H9 (cell line): Measurements from ENCODE around the gene MAD1L1. TPM values are rescaled to one million over a fixed set of nuclear protein-coding genes. Genes with fewer than 3 reads are reported as not detected.

ENCODE experiments used
- DNase-seq: peaks from one replicate; pipeline ENCODE4 v3.0.0-alpha.2; 2017
- H2AFZ ChIP-seq: one replicate; pipeline ENCODE4 v1.6.1; 2013; ENCODE audit warnings: mild to moderate bottlenecking, low read length, control low read depth, moderate library complexity
- H2AK5ac ChIP-seq: 2 replicates; pipeline ENCODE4 v1.6.1; 2013; ENCODE audit warnings: low read length, control low read depth, mixed read lengths; ENCODE audit not compliant: insufficient read length
- H2BK120ac ChIP-seq: one replicate; pipeline ENCODE4 v1.6.1; 2013; ENCODE audit warnings: low read depth, mild to moderate bottlenecking, low read length, control low read depth, inconsistent platforms; ENCODE audit not compliant: poor library complexity, severe bottlenecking
- H2BK12ac ChIP-seq: 2 replicates; pipeline ENCODE4 v1.6.1; 2013; ENCODE audit warnings: low read length, control low read depth, mixed read lengths, low read depth; ENCODE audit not compliant: insufficient read length
- H2BK15ac ChIP-seq: 2 replicates; pipeline ENCODE4 v1.6.1; 2013; ENCODE audit warnings: low read depth, low read length, control low read depth
- H2BK20ac ChIP-seq: one replicate; pipeline ENCODE4 v1.6.1; 2013; ENCODE audit warnings: low read depth, mild to moderate bottlenecking, low read length, control low read depth, inconsistent platforms; ENCODE audit not compliant: poor library complexity, severe bottlenecking
- H2BK5ac ChIP-seq: 2 replicates; pipeline ENCODE4 v1.6.1; 2013; ENCODE audit warnings: low read length, control low read depth, mixed read lengths; ENCODE audit not compliant: insufficient read length
- H3K14ac ChIP-seq: 2 replicates; pipeline ENCODE4 v1.6.1; 2013; ENCODE audit warnings: low read length, control low read depth; ENCODE audit not compliant: insufficient read depth
- H3K18ac ChIP-seq: 2 replicates; pipeline ENCODE4 v1.6.1; 2013; ENCODE audit warnings: low read depth, mild to moderate bottlenecking, mixed read lengths, low read length, control low read depth; ENCODE audit not compliant: insufficient read length
- H3K23ac ChIP-seq: 2 replicates; pipeline ENCODE4 v1.6.1; 2013; ENCODE audit warnings: low read length, control low read depth, mixed read lengths, low read depth; ENCODE audit not compliant: insufficient read length
- H3K23me2 ChIP-seq: 2 replicates; pipeline ENCODE4 v1.6.1; 2013; ENCODE audit warnings: low read depth, mild to moderate bottlenecking, mixed read lengths, low read length, control low read depth; ENCODE audit not compliant: insufficient read length, poor library complexity, severe bottlenecking
- H3K27ac ChIP-seq: 2 replicates; pipeline ENCODE4 v1.5.1; 2013; ENCODE audit warnings: low read length, control low read depth, mixed read lengths, low read depth; ENCODE audit not compliant: insufficient read length
- H3K27me3 ChIP-seq: 2 replicates; pipeline ENCODE4 v1.6.1; 2013; ENCODE audit warnings: low read length, control low read depth, inconsistent platforms; ENCODE audit not compliant: insufficient read depth
- H3K4ac ChIP-seq: 2 replicates; pipeline ENCODE4 v1.6.1; 2013; ENCODE audit warnings: low read depth, mild to moderate bottlenecking, control low read depth, inconsistent platforms, low read length, moderate library complexity
- H3K4me1 ChIP-seq: 2 replicates; pipeline ENCODE4 v1.6.1; 2013; ENCODE audit warnings: low read length, control low read depth, inconsistent platforms; ENCODE audit not compliant: insufficient read depth
- H3K4me2 ChIP-seq: 2 replicates; pipeline ENCODE4 v1.6.1; 2013; ENCODE audit warnings: low read length, control low read depth, mixed read lengths; ENCODE audit not compliant: insufficient read length, insufficient read depth
- H3K56ac ChIP-seq: 2 replicates; pipeline ENCODE4 v1.6.1; 2013; ENCODE audit warnings: low read depth, mild to moderate bottlenecking, mixed read lengths, low read length, control low read depth; ENCODE audit not compliant: insufficient read length
- H3K79me1 ChIP-seq: 2 replicates; pipeline ENCODE4 v1.6.1; 2013; ENCODE audit warnings: low read depth, mild to moderate bottlenecking, moderate library complexity, low read length, control low read depth, inconsistent platforms; ENCODE audit not compliant: insufficient read depth, poor library complexity, severe bottlenecking
- H3K79me2 ChIP-seq: 2 replicates; pipeline ENCODE4 v1.6.1; 2013; ENCODE audit warnings: low read length, control low read depth, inconsistent platforms; ENCODE audit not compliant: insufficient read depth
- H3K9ac ChIP-seq: 2 replicates; pipeline ENCODE4 v1.6.1; 2013; ENCODE audit warnings: low read length, control low read depth, mixed read lengths; ENCODE audit not compliant: insufficient read length; ENCODE audit errors: extremely low read depth
- H3K9me3 ChIP-seq: one replicate; pipeline ENCODE4 v1.6.1; 2013; ENCODE audit warnings: low read depth, low read length, inconsistent platforms; ENCODE audit not compliant: control insufficient read depth
- H3T11ph ChIP-seq: one replicate; pipeline ENCODE4 v1.6.1; 2013; ENCODE audit warnings: mild to moderate bottlenecking, low read length, control low read depth, inconsistent platforms
- H4K20me1 ChIP-seq: one replicate; pipeline ENCODE4 v1.6.1; 2013; ENCODE audit not compliant: control insufficient read depth, insufficient read length, insufficient read depth
- H4K5ac ChIP-seq: 2 replicates; pipeline ENCODE4 v1.6.1; 2013; ENCODE audit warnings: low read depth, mild to moderate bottlenecking, mixed read lengths, low read length, control low read depth; ENCODE audit not compliant: insufficient read length
- H4K8ac ChIP-seq: replicated peaks from 2 replicates; pipeline ENCODE4 v1.6.1; 2013; ENCODE audit warnings: low read length, control low read depth, mixed read lengths, low read depth; ENCODE audit not compliant: insufficient read length
- H4K91ac ChIP-seq: 2 replicates; pipeline ENCODE4 v1.6.1; 2013; ENCODE audit warnings: low read depth, mild to moderate bottlenecking, moderate library complexity, mixed read lengths, low read length, control low read depth; ENCODE audit not compliant: insufficient read length
- H3K27ac Mint-ChIP-seq, 3 experiments: 2 replicates in 2 of 3; 3 replicates in 1 of 3; pipeline ENCODE4 v1.8.0; 2020 to 2021; ENCODE audit warnings: mixed read lengths in 3 of 3, mild to moderate bottlenecking in 1 of 3, moderate library complexity in 1 of 3
- H3K27me3 Mint-ChIP-seq: 2 replicates; pipeline ENCODE4 v1.8.0; 2021; ENCODE audit warnings: low read depth, mild to moderate bottlenecking, moderate library complexity, mixed read lengths
- H3K36me3 Mint-ChIP-seq, 3 experiments: 2 replicates in 2 of 3; 3 replicates in 1 of 3; pipeline ENCODE4 v1.8.0; 2020 to 2021; ENCODE audit warnings: low read depth in 3 of 3, mixed read lengths in 3 of 3; ENCODE audit not compliant: insufficient read depth in 1 of 3
- H3K4me1 Mint-ChIP-seq, 2 experiments: 2 replicates each; pipeline ENCODE4 v1.8.0; 2020; ENCODE audit warnings: mixed read lengths in 2 of 2
- H3K4me3 Mint-ChIP-seq, 2 experiments: 2 replicates in 1 of 2; 3 replicates in 1 of 2; pipeline ENCODE4 v1.8.0; 2020 to 2021; ENCODE audit warnings: mild to moderate bottlenecking in 2 of 2, mixed read lengths in 2 of 2, moderate library complexity in 1 of 2
- H3K9me3 Mint-ChIP-seq, 2 experiments: 2 replicates in 1 of 2; 3 replicates in 1 of 2; pipeline ENCODE4 v1.8.0; 2020; ENCODE audit warnings: mild to moderate bottlenecking in 2 of 2, mixed read lengths in 2 of 2, moderate library complexity in 1 of 2
- WGBS: extraction: QIAGEN DNeasy Blood & Tissue Kit; methylation state at CpG from one replicate; pipeline ENCODE4 v1.1.7; 2013; ENCODE audit warnings: missing lambda C conversion rate, low lambda C conversion rate, mixed read lengths; ENCODE audit not compliant: insufficient read length; ENCODE audit errors: extremely low coverage; 5-methylcytosine and 5-hydroxymethylcytosine counted together
- total RNA-seq: library from RNA; stranded (reverse); gene quantifications from 2 replicates; pipeline ENCODE4 v1.2.1, GENCODE V29; 2021
- TF ChIP-seq, protein P1 (sequence below): fragments of 200-600 bp; sonication (generic); conservative IDR thresholded peaks from 3 replicates; pipeline ENCODE4 v1.8.0; 2021; ENCODE audit warnings: antibody characterized with exemption, mild to moderate bottlenecking

MAD1L1 gene
- total RNA-seq, 1 experiment from 2014 or later, result 39.0 TPM

DNA sequence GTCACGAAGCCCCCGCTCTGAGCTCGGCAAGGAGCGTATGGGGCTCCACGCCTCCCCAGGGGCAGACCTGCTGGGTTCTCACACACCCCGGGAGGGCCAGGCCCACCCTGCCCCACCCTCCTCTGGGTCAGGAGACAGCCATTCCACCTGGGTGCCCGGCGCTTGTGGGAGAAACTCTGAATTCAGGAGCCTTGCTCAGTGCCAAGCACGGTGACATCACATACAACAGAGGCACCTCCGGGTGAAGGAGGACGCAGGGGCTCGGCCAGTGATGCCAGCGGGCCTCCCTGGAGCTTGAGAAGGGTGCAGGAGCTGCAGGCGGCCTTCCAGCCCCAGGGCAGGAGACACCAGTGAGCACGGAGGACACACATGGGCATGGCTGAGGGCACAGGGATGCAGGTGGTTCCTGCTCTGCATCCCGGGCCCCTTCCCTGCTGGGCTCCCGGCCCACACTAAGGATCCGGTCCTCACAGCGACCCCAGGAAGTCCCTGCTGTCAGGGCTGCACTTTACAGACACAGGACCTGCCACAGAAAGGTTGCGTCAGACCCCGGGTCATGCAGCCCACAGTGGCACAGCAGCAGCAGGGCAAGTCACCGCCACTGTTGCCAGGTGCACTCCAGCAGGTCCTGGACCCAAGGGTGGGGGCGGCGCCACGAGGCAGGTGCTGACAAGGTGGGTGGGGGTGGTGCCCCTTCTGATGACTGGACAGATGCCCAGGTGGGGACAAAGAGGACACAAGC, 108.0 kb downstream of the MAD1L1 start:
- Histone ChIP-seq H3K27me3 (no peaks in the 10 kb centered on the region), H3K4me2 (no peak overlapping the region), H4K5ac (no peak overlapping the region), H2BK20ac (no peak overlapping the region), H4K20me1 (no peaks in the 10 kb centered on the region), H3K4me1 (no peaks in the 10 kb centered on the region), H4K8ac (no peak overlapping the region), H3K27ac (no peak overlapping the region), H3K9me3 (no peaks in the 10 kb centered on the region), H2BK120ac (no peak overlapping the region), H3K79me2 (no peaks in the 10 kb centered on the region), H3K56ac (no peak overlapping the region), H3T11ph (no peak overlapping the region), H3K79me1 (no peaks in the 10 kb centered on the region), H3K23me2 (no peaks in the 10 kb centered on the region), H2AFZ (no peak overlapping the region), H3K18ac (no peak overlapping the region), H2AK5ac (no peak overlapping the region), H4K91ac (no peak overlapping the region), H3K23ac (no peak overlapping the region), H3K4ac (no peak overlapping the region), H2BK12ac (no peak overlapping the region), H3K14ac (no peak overlapping the region), H2BK15ac (no peak overlapping the region), H3K9ac (no peak overlapping the region), H2BK5ac (no peak overlapping the region)
- H3K4me3 Mint-ChIP-seq, result no peak overlapping the region
- no peak overlapping the region for H3K27ac Mint-ChIP-seq
- TF ChIP-seq, protein P1, sequence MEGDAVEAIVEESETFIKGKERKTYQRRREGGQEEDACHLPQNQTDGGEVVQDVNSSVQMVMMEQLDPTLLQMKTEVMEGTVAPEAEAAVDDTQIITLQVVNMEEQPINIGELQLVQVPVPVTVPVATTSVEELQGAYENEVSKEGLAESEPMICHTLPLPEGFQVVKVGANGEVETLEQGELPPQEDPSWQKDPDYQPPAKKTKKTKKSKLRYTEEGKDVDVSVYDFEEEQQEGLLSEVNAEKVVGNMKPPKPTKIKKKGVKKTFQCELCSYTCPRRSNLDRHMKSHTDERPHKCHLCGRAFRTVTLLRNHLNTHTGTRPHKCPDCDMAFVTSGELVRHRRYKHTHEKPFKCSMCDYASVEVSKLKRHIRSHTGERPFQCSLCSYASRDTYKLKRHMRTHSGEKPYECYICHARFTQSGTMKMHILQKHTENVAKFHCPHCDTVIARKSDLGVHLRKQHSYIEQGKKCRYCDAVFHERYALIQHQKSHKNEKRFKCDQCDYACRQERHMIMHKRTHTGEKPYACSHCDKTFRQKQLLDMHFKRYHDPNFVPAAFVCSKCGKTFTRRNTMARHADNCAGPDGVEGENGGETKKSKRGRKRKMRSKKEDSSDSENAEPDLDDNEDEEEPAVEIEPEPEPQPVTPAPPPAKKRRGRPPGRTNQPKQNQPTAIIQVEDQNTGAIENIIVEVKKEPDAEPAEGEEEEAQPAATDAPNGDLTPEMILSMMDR, result no peak
- peaks cover 4% of the 10 kb centered on the region in 3 experiments; a peak in 4 of 7 replicates for H3K36me3 Mint-ChIP-seq
- H3K4me1 Mint-ChIP-seq, result no peaks in the 10 kb centered on the region; a peak in 1 of 4 replicates
- H3K27me3 Mint-ChIP-seq, result no peaks in the 10 kb centered on the region; the same call in 1 of the 2 replicates
- no peak for DNase-seq
- H3K9me3 Mint-ChIP-seq, result no peaks in the 10 kb centered on the region
- WGBS, result no CpG with 5 or more reads among the region's 25 CpGs
